ENCODE data around the gene CABLES2.

The CABLES2 gene

DNA sequence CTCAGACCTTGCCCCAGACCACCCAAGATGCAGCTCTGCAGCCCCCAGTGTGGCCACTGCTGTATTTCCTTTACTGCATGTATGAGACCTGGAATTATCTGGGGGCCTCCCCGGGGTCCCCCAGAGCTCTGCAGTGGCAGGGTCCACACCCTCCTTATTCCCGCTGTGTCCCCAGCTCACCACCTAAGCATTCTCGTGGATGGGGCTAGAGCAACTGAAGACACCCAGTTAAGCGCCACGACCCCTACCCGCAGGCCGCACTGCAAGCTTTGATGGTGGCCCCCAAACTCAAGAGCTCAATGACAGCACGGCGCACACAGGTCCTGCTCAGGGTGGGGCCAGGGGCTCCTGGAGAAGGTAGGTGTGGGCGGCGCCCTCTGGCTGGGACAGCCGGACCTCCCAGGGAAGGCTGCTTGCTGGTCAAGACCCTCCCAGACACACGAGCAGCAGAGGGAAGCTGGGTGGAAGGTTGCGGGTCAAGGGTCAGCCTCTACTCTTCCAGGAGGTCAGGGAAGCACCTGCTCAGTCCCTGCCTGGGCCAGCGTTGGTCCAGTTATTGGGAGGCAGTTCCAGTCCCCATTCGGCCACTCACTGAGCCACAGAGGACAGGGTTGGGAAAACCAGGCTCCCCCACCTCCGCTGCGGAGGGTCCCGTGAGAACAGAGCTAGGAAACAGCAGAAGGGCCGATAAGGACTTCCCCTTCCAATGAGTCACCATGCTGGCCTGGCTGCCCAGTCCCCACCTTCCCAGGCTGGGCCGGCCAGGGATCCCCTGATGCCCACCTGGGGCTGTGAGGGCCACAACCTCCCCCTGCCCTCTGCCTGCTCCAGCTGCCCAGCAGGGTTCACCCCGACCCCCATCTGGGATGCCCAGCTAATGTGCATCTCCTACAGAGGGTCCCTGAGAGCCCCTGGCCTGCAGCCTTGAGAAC is 42.9 kb downstream of the CABLES2 start:
- Histone ChIP-seq H3K79me2 (ENCODE audit: control insufficient read depth, low read length) (peaks cover 22% of the 10 kb centered on the region), H3K27me3 (ENCODE audit: control insufficient read depth, low read length) (peaks cover 18% of the 10 kb centered on the region), H3K4me3 (ENCODE audit: low read length) (no peak overlapping the region), H3K4me1 (ENCODE audit: control insufficient read depth, low read length) (peaks cover 40% of the 10 kb centered on the region), H3K4me2 (ENCODE audit: low read length) (no peak overlapping the region), H4K20me1 (ENCODE audit: control insufficient read depth, insufficient read depth, low read depth, low read length) (peaks cover 6% of the 10 kb centered on the region; the same call in 1 of the 2 replicates), H3K9me2 (replicated peaks; ENCODE audit: control insufficient read depth, low read length) (no peaks in the 10 kb centered on the region), H3F3A (ENCODE audit: control insufficient read depth, insufficient read depth) (peaks cover 9% of the 10 kb centered on the region; the same call in 1 of the 2 replicates), H3K9me3 (ENCODE audit: control insufficient read depth, insufficient read depth, low read length) (no peaks in the 10 kb centered on the region), H3K27ac (ENCODE audit: low read depth, low read length) (no peak overlapping the region), H3K36me3 (ENCODE audit: control insufficient read depth, low read length) (no peaks in the 10 kb centered on the region)
- TF ChIP-seq EZH2phosphoT487 (IDR thresholded peaks at IDR 0.05; ENCODE audit: borderline replicate concordance, low read length): no peak
- TF ChIP-seq, protein P1, sequence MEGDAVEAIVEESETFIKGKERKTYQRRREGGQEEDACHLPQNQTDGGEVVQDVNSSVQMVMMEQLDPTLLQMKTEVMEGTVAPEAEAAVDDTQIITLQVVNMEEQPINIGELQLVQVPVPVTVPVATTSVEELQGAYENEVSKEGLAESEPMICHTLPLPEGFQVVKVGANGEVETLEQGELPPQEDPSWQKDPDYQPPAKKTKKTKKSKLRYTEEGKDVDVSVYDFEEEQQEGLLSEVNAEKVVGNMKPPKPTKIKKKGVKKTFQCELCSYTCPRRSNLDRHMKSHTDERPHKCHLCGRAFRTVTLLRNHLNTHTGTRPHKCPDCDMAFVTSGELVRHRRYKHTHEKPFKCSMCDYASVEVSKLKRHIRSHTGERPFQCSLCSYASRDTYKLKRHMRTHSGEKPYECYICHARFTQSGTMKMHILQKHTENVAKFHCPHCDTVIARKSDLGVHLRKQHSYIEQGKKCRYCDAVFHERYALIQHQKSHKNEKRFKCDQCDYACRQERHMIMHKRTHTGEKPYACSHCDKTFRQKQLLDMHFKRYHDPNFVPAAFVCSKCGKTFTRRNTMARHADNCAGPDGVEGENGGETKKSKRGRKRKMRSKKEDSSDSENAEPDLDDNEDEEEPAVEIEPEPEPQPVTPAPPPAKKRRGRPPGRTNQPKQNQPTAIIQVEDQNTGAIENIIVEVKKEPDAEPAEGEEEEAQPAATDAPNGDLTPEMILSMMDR (IDR thresholded peaks at IDR 0.05; ENCODE audit: low read depth, low read length, poor library complexity, severe bottlenecking): no peak

DNA sequence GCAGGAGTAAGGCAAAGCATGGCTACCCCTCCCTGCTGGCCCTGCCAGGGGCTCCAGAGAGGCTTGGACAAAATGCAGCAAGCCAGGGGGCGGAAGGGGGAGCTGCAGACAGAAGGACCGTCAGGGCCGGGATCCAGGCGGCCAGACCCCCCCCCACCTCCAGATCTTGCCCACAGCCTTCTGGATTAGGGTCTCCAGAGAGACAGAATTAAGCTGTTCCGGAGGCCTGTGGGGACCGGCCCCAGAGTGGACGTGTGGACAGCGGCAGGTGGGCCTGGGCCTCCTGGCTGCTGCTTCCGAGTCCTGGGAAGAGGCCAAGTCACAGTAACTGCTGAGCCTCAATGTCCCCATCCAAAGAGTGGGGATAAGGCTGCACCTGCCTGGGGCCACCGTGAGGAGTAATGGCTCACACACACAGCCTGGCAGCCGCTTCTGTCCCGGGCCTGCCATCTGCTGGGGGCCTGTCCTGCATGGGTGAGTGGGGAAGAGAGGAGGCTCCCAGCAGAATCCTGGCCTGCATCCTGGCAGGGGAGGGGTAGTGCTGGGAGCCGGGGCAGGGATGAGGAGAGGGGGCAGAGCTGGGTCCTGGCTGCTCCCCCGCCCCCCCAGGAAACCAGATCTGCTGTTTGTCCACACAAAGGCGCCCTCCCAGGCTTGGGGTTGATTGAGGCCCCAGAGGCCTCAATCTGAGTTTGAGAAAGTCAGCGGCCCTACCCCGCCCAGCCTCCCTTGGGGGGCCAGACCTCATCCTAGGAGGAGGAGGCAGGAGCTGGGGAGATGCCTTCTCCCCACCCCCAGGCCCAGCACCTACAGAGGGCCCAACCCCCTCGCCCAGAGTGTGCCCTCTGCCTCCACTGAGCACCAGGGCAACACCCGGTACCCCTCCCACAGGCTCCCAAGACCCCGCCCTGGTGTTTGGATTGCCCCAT is 43.8 kb downstream of the CABLES2 start:
- no peaks in the 10 kb centered on the region for H3K9me2 ChIP-seq (replicated peaks; ENCODE audit: control insufficient read depth, low read length)
- H3K79me2 ChIP-seq (ENCODE audit: control insufficient read depth, low read length): peaks cover 22% of the 10 kb centered on the region
- H3K27ac ChIP-seq (ENCODE audit: low read depth, low read length): no peak overlapping the region
- no peak overlapping the region for H3K4me2 ChIP-seq (ENCODE audit: low read length)
- no peaks in the 10 kb centered on the region for H3K36me3 ChIP-seq (ENCODE audit: control insufficient read depth, low read length)
- no peaks in the 10 kb centered on the region for H3K9me3 ChIP-seq (ENCODE audit: control insufficient read depth, insufficient read depth, low read length)
- TF ChIP-seq, protein P1 (IDR thresholded peaks at IDR 0.05; ENCODE audit: low read depth, low read length, poor library complexity, severe bottlenecking): peak; percentile 16
- no peak for TF ChIP-seq EZH2phosphoT487 (IDR thresholded peaks at IDR 0.05; ENCODE audit: borderline replicate concordance, low read length)
- peaks cover 6% of the 10 kb centered on the region; the same call in 1 of the 2 replicates for H4K20me1 ChIP-seq (ENCODE audit: control insufficient read depth, insufficient read depth, low read depth, low read length)
- peaks cover 9% of the 10 kb centered on the region; the same call in 1 of the 2 replicates for H3F3A ChIP-seq (ENCODE audit: control insufficient read depth, insufficient read depth)
- H3K4me1 ChIP-seq (ENCODE audit: control insufficient read depth, low read length): peaks cover 40% of the 10 kb centered on the region
- no peak overlapping the region for H3K4me3 ChIP-seq (ENCODE audit: low read length)
- H3K27me3 ChIP-seq (ENCODE audit: control insufficient read depth, low read length): peaks cover 9% of the 10 kb centered on the region

DNA sequence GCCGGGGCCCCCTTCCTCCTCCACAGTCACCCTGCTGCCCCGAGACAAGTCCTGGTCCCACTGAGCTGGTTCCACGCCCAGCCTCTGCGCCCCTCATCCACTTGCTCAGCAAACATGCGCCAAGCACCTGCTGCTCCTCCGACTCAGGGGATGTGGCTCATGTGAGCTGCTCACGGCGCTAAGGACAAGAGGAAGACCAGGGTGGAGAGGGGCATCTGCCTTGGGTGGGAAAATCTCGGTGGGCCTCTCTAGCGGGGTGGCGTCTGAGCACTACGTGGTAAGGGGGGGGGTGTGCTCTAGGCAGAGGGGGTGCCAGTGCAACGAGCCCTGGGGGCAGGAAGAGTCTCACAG is 44.5 kb downstream of the CABLES2 start:
- Histone ChIP-seq H3K4me1 (ENCODE audit: control insufficient read depth, low read length) (peaks cover 39% of the 10 kb centered on the region), H3K4me3 (ENCODE audit: low read length) (no peak overlapping the region), H3F3A (ENCODE audit: control insufficient read depth, insufficient read depth) (peaks cover 9% of the 10 kb centered on the region; the same call in 1 of the 2 replicates), H4K20me1 (ENCODE audit: control insufficient read depth, insufficient read depth, low read depth, low read length) (peaks cover 6% of the 10 kb centered on the region; the same call in 1 of the 2 replicates), H3K4me2 (ENCODE audit: low read length) (no peak overlapping the region), H3K27ac (ENCODE audit: low read depth, low read length) (no peak overlapping the region), H3K79me2 (ENCODE audit: control insufficient read depth, low read length) (peaks cover 22% of the 10 kb centered on the region), H3K9me2 (replicated peaks; ENCODE audit: control insufficient read depth, low read length) (no peaks in the 10 kb centered on the region), H3K27me3 (ENCODE audit: control insufficient read depth, low read length) (peaks cover 2% of the 10 kb centered on the region), H3K9me3 (ENCODE audit: control insufficient read depth, insufficient read depth, low read length) (no peaks in the 10 kb centered on the region), H3K36me3 (ENCODE audit: control insufficient read depth, low read length) (no peaks in the 10 kb centered on the region)
- no peak for TF ChIP-seq EZH2phosphoT487 (IDR thresholded peaks at IDR 0.05; ENCODE audit: borderline replicate concordance, low read length)
- TF ChIP-seq, protein P1 (IDR thresholded peaks at IDR 0.05; ENCODE audit: low read depth, low read length, poor library complexity, severe bottlenecking): no peak
